Stimulated activated CD4-positive, alpha-beta T cell treated with anti-CD3 and anti-CD28 coated beads, TNF-alpha, amount 100 ng/mL, for 24 hours (primary cell): ENCODE measurements around the gene CXCL9.
"Not testable (repeated sequence)": the region's sequence is repeated elsewhere in the genome, so short reads cannot be mapped to it uniquely, and the experiment has no call there.

Experiments
- DNase-seq, 3 experiments: peaks; one replicate each; pipeline ENCODE4 v3.0.0-alpha.2; 2020; ENCODE audit warnings: low read depth in 3 of 3

CXCL9 gene

GRCh38 chr4:76012388-76012801 lies 5.1 kb upstream of the CXCL9 start:
- no peak for DNase-seq

- no peak for DNase-seq
Observed at GRCh38 chr4:76011700-76012387, 4.5 kb upstream of the CXCL9 start.

- no peak for DNase-seq
Observed at GRCh38 chr4:76011018-76011670, 3.8 kb upstream of the CXCL9 start.

- DNase-seq, result no peak
Observed at GRCh38 chr4:76010576-76010975, 3.3 kb upstream of the CXCL9 start.

GRCh38 chr4:76009311-76009710 lies 2.0 kb upstream of the CXCL9 start:
- no peak for DNase-seq

GRCh38 chr4:76003620-76004019 lies 3.7 kb downstream of the CXCL9 start:
- no peak for DNase-seq

- no peak for DNase-seq
Observed at GRCh38 chr4:76003035-76003434, 4.3 kb downstream of the CXCL9 start.

GRCh38 chr4:76002176-76002575 lies 5.1 kb downstream of the CXCL9 start:
- DNase-seq, result no peak

GRCh38 chr4:76001700-76002099 lies 5.6 kb downstream of the CXCL9 start:
- DNase-seq, result no peak

- no peak for DNase-seq
Observed at GRCh38 chr4:76000279-76000678, 7.0 kb downstream of the CXCL9 start.

GRCh38 chr4:75998525-75999147 lies 8.7 kb downstream of the CXCL9 start:
- not testable (repeated sequence) for DNase-seq

- no peak for DNase-seq
Observed at GRCh38 chr4:75997946-75998345, 9.4 kb downstream of the CXCL9 start.

- DNase-seq, result no peak
Observed at GRCh38 chr4:75997081-75997480, 10.2 kb downstream of the CXCL9 start.

- no peak for DNase-seq
Observed at GRCh38 chr4:75995727-75996126, 11.6 kb downstream of the CXCL9 start.

GRCh38 chr4:75992462-75992861 lies 14.8 kb downstream of the CXCL9 start:
- DNase-seq, result no peak

- DNase-seq, result no peak
Observed at GRCh38 chr4:75989846-75990528, 17.3 kb downstream of the CXCL9 start.

GRCh38 chr4:75985116-75985515 lies 22.2 kb downstream of the CXCL9 start:
- no peak for DNase-seq

- no peak for DNase-seq
Observed at GRCh38 chr4:75980576-75980975, 26.7 kb downstream of the CXCL9 start.

- no peak for DNase-seq
Observed at GRCh38 chr4:75976177-75976576, 31.1 kb downstream of the CXCL9 start.

GRCh38 chr4:75973766-75974165 lies 33.5 kb downstream of the CXCL9 start:
- DNase-seq, result no peak

GRCh38 chr4:75968084-75968483 lies 39.2 kb downstream of the CXCL9 start:
- no peak for DNase-seq

- no peak for DNase-seq
Observed at GRCh38 chr4:75963558-75963957, 43.8 kb downstream of the CXCL9 start.

GRCh38 chr4:75962072-75962471 lies 45.2 kb downstream of the CXCL9 start:
- not testable (repeated sequence) for DNase-seq
